ENCODE measurements around the gene DDX10.
"Not testable (repeated sequence)": the region's sequence is repeated elsewhere in the genome, so short reads cannot be mapped to it uniquely, and the experiment has no call there.

The DDX10 gene

GRCh38 chr11:108740132-108740531, 75.3 kb downstream of the DDX10 start:
- not testable (repeated sequence) for H3K4me3 ChIP-seq (ENCODE audit: low read depth, low read length); H3K23ac ChIP-seq (ENCODE audit: low read length); H2AFZ ChIP-seq (ENCODE audit: insufficient read depth, low read length, poor library complexity); H4K12ac ChIP-seq (ENCODE audit: low read depth, low read length); H3K36me3 ChIP-seq (ENCODE audit: control insufficient read depth in 1 of 2, insufficient read depth in 2 of 2, low read length in 2 of 2); H4K8ac ChIP-seq (ENCODE audit: low read depth, low read length); H3K27me3 ChIP-seq (ENCODE audit: insufficient read depth, low read length); H4K91ac ChIP-seq (ENCODE audit: low read depth, low read length); H3K4me2 ChIP-seq (ENCODE audit: low read length); H3K79me2 ChIP-seq (ENCODE audit: control insufficient read depth, insufficient read depth, low read length, poor library complexity); H3K9me3 ChIP-seq (ENCODE audit: insufficient read depth, low read depth, low read length); H3K14ac ChIP-seq (ENCODE audit: low read length); DNase-seq; H2BK5ac ChIP-seq (ENCODE audit: low read depth, low read length, poor library complexity); H3K27ac ChIP-seq (ENCODE audit: low read depth, low read length); H2BK120ac ChIP-seq (ENCODE audit: insufficient read depth, low read length, poor library complexity); H3K18ac ChIP-seq (ENCODE audit: low read length); H3K4me1 ChIP-seq (ENCODE audit: control insufficient read depth in 1 of 2, insufficient read depth in 2 of 2, low read length in 2 of 2); H3K9ac ChIP-seq (ENCODE audit: low read length); H2BK12ac ChIP-seq (ENCODE audit: low read length); H3K4ac ChIP-seq (ENCODE audit: low read depth, low read length); H2AK5ac ChIP-seq (ENCODE audit: low read length); H3K79me1 ChIP-seq (ENCODE audit: low read length)
- no CpG with 5 or more reads among the region's 2 CpGs for WGBS (ENCODE audit: extremely low coverage, insufficient coverage, insufficient read length)

- H3K14ac ChIP-seq (ENCODE audit: low read length): no peak overlapping the region
- H2AK5ac ChIP-seq (ENCODE audit: low read length): no peak overlapping the region
- no peak overlapping the region for H2BK5ac ChIP-seq (ENCODE audit: low read depth, low read length, poor library complexity)
- no peak overlapping the region for H2BK120ac ChIP-seq (ENCODE audit: insufficient read depth, low read length, poor library complexity)
- no peaks in the 10 kb centered on the region for H3K27me3 ChIP-seq (ENCODE audit: insufficient read depth, low read length)
- no peak overlapping the region for H2BK12ac ChIP-seq (ENCODE audit: low read length)
- no peak overlapping the region for H4K91ac ChIP-seq (ENCODE audit: low read depth, low read length)
- no peak overlapping the region for H3K4me3 ChIP-seq (ENCODE audit: low read depth, low read length)
- H3K79me1 ChIP-seq (ENCODE audit: low read length): no peaks in the 10 kb centered on the region
- H3K9me3 ChIP-seq (ENCODE audit: insufficient read depth, low read depth, low read length): no peaks in the 10 kb centered on the region
- no peak overlapping the region for H3K4me2 ChIP-seq (ENCODE audit: low read length)
- no peaks in the 10 kb centered on the region for H3K79me2 ChIP-seq (ENCODE audit: control insufficient read depth, insufficient read depth, low read length, poor library complexity)
- WGBS (ENCODE audit: extremely low coverage, insufficient coverage, insufficient read length): no CpG with 5 or more reads among the region's 3 CpGs
- H3K4ac ChIP-seq (ENCODE audit: low read depth, low read length): no peak overlapping the region
- H3K23ac ChIP-seq (ENCODE audit: low read length): no peak overlapping the region
- H2AFZ ChIP-seq (ENCODE audit: insufficient read depth, low read length, poor library complexity): no peak overlapping the region
- H3K9ac ChIP-seq (ENCODE audit: low read length): no peak overlapping the region
- H3K18ac ChIP-seq (ENCODE audit: low read length): no peak overlapping the region
- no peak for DNase-seq
- H4K12ac ChIP-seq (ENCODE audit: low read depth, low read length): no peak overlapping the region
- no peaks in the 10 kb centered on the region for H3K36me3 ChIP-seq (ENCODE audit: control insufficient read depth in 1 of 2, insufficient read depth in 2 of 2, low read length in 2 of 2)
- H4K8ac ChIP-seq (ENCODE audit: low read depth, low read length): no peak overlapping the region
- H3K4me1 ChIP-seq (ENCODE audit: control insufficient read depth in 1 of 2, insufficient read depth in 2 of 2, low read length in 2 of 2): no peaks in the 10 kb centered on the region
- H3K27ac ChIP-seq (ENCODE audit: low read depth, low read length): no peak overlapping the region
Observed at GRCh38 chr11:108743851-108744250, 79.0 kb downstream of the DDX10 start.

GRCh38 chr11:108748968-108749367, 84.1 kb downstream of the DDX10 start:
- no peak overlapping the region for H3K4me3 ChIP-seq (ENCODE audit: low read depth, low read length)
- no peak overlapping the region for H3K4me2 ChIP-seq (ENCODE audit: low read length)
- no peaks in the 10 kb centered on the region for H3K4me1 ChIP-seq (ENCODE audit: control insufficient read depth in 1 of 2, insufficient read depth in 2 of 2, low read length in 2 of 2)
- H3K79me2 ChIP-seq (ENCODE audit: control insufficient read depth, insufficient read depth, low read length, poor library complexity): no peaks in the 10 kb centered on the region
- no CpG with 5 or more reads among the region's 6 CpGs for WGBS (ENCODE audit: extremely low coverage, insufficient coverage, insufficient read length)
- no peak overlapping the region for H2BK12ac ChIP-seq (ENCODE audit: low read length)
- no peaks in the 10 kb centered on the region for H3K27me3 ChIP-seq (ENCODE audit: insufficient read depth, low read length)
- DNase-seq: no peak
- H3K36me3 ChIP-seq (ENCODE audit: control insufficient read depth in 1 of 2, insufficient read depth in 2 of 2, low read length in 2 of 2): no peaks in the 10 kb centered on the region
- H4K91ac ChIP-seq (ENCODE audit: low read depth, low read length): no peak overlapping the region
- no peak overlapping the region for H3K9ac ChIP-seq (ENCODE audit: low read length)
- H3K18ac ChIP-seq (ENCODE audit: low read length): no peak overlapping the region
- H3K23ac ChIP-seq (ENCODE audit: low read length): no peak overlapping the region
- no peaks in the 10 kb centered on the region for H3K9me3 ChIP-seq (ENCODE audit: insufficient read depth, low read depth, low read length)
- no peak overlapping the region for H2AFZ ChIP-seq (ENCODE audit: insufficient read depth, low read length, poor library complexity)
- H3K27ac ChIP-seq (ENCODE audit: low read depth, low read length): no peak overlapping the region
- H3K4ac ChIP-seq (ENCODE audit: low read depth, low read length): no peak overlapping the region
- H2AK5ac ChIP-seq (ENCODE audit: low read length): no peak overlapping the region
- no peak overlapping the region for H4K12ac ChIP-seq (ENCODE audit: low read depth, low read length)
- no peak overlapping the region for H2BK5ac ChIP-seq (ENCODE audit: low read depth, low read length, poor library complexity)
- H2BK120ac ChIP-seq (ENCODE audit: insufficient read depth, low read length, poor library complexity): no peak overlapping the region
- H3K14ac ChIP-seq (ENCODE audit: low read length): no peak overlapping the region
- no peaks in the 10 kb centered on the region for H3K79me1 ChIP-seq (ENCODE audit: low read length)
- no peak overlapping the region for H4K8ac ChIP-seq (ENCODE audit: low read depth, low read length)

GRCh38 chr11:108751444-108751843, 86.6 kb downstream of the DDX10 start:
- H3K9me3 ChIP-seq (ENCODE audit: insufficient read depth, low read depth, low read length): no peaks in the 10 kb centered on the region
- H2BK120ac ChIP-seq (ENCODE audit: insufficient read depth, low read length, poor library complexity): no peak overlapping the region
- H2AK5ac ChIP-seq (ENCODE audit: low read length): no peak overlapping the region
- no peak for DNase-seq
- no peaks in the 10 kb centered on the region for H3K79me1 ChIP-seq (ENCODE audit: low read length)
- no peak overlapping the region for H3K23ac ChIP-seq (ENCODE audit: low read length)
- H3K14ac ChIP-seq (ENCODE audit: low read length): no peak overlapping the region
- H3K27me3 ChIP-seq (ENCODE audit: insufficient read depth, low read length): no peaks in the 10 kb centered on the region
- WGBS (ENCODE audit: extremely low coverage, insufficient coverage, insufficient read length): no CpG with 5 or more reads among the region's 4 CpGs
- no peak overlapping the region for H2BK12ac ChIP-seq (ENCODE audit: low read length)
- H3K4me3 ChIP-seq (ENCODE audit: low read depth, low read length): no peak overlapping the region
- no peak overlapping the region for H2AFZ ChIP-seq (ENCODE audit: insufficient read depth, low read length, poor library complexity)
- no peak overlapping the region for H3K9ac ChIP-seq (ENCODE audit: low read length)
- H3K18ac ChIP-seq (ENCODE audit: low read length): no peak overlapping the region
- H3K4me2 ChIP-seq (ENCODE audit: low read length): no peak overlapping the region
- H3K27ac ChIP-seq (ENCODE audit: low read depth, low read length): no peak overlapping the region
- no peak overlapping the region for H3K4ac ChIP-seq (ENCODE audit: low read depth, low read length)
- no peaks in the 10 kb centered on the region for H3K79me2 ChIP-seq (ENCODE audit: control insufficient read depth, insufficient read depth, low read length, poor library complexity)
- no peak overlapping the region for H4K8ac ChIP-seq (ENCODE audit: low read depth, low read length)
- no peaks in the 10 kb centered on the region for H3K4me1 ChIP-seq (ENCODE audit: control insufficient read depth in 1 of 2, insufficient read depth in 2 of 2, low read length in 2 of 2)
- H3K36me3 ChIP-seq (ENCODE audit: control insufficient read depth in 1 of 2, insufficient read depth in 2 of 2, low read length in 2 of 2): no peaks in the 10 kb centered on the region
- no peak overlapping the region for H4K12ac ChIP-seq (ENCODE audit: low read depth, low read length)
- no peak overlapping the region for H4K91ac ChIP-seq (ENCODE audit: low read depth, low read length)
- no peak overlapping the region for H2BK5ac ChIP-seq (ENCODE audit: low read depth, low read length, poor library complexity)

Data from trophoblast cell (in vitro differentiated cells and primary cell).